Liver (tissue), 9 donors: ENCODE results near the gene TIRAP. TPM values are rescaled to one million over a fixed set of nuclear protein-coding genes. Genes with fewer than 3 reads are reported as not detected.

Experiments used
- DNase-seq: peaks from one replicate; pipeline ENCODE4 v3.0.0-alpha.2; 2017; ENCODE audit warnings: low spot score
- H3K27ac ChIP-seq, 2 donors: one replicate each; pipeline ENCODE4 v1.7.0; 2013; ENCODE audit warnings: inconsistent platforms in 2 of 2, low read length in 2 of 2, control low read depth in 1 of 2, low read depth in 1 of 2, mild to moderate bottlenecking in 1 of 2
- H3K27me3 ChIP-seq, 4 donors: one replicate each; pipeline versions ENCODE4 v1.6.1 to v1.7.0; 2013; ENCODE audit warnings: low read length in 3 of 4, inconsistent platforms in 1 of 4, mild to moderate bottlenecking in 1 of 4, moderate library complexity in 1 of 4; ENCODE audit not compliant: control insufficient read depth in 4 of 4, insufficient read depth in 4 of 4
- H3K36me3 ChIP-seq, 4 donors: one replicate each; pipeline versions ENCODE4 v1.6.1 to v1.7.0; 2013; ENCODE audit warnings: low read length in 3 of 4, mild to moderate bottlenecking in 3 of 4, low read depth in 1 of 4, moderate library complexity in 1 of 4; ENCODE audit not compliant: control insufficient read depth in 4 of 4, insufficient read depth in 3 of 4
- H3K4me1 ChIP-seq, 4 donors: one replicate each; pipeline versions ENCODE4 v1.6.1 to v1.7.0; 2013; ENCODE audit warnings: low read length in 3 of 4, mild to moderate bottlenecking in 3 of 4, moderate library complexity in 1 of 4; ENCODE audit not compliant: control insufficient read depth in 4 of 4, insufficient read depth in 4 of 4
- H3K4me3 ChIP-seq, 3 donors: one replicate each; pipeline versions ENCODE4 v1.6.1 to v1.7.0; 2013; ENCODE audit warnings: low read length in 3 of 3, control low read depth in 1 of 3, low read depth in 1 of 3, mild to moderate bottlenecking in 1 of 3
- H3K9ac ChIP-seq, 2 donors: one replicate each; pipeline ENCODE4 v1.7.0; 2013; ENCODE audit warnings: low read length in 2 of 2, mild to moderate bottlenecking in 2 of 2, moderate library complexity in 2 of 2, control low read depth in 1 of 2, low read depth in 1 of 2
- H3K9me3 ChIP-seq, 4 donors: one replicate each; pipeline versions ENCODE4 v1.6.1 to v1.7.0; 2013; ENCODE audit warnings: low read length in 3 of 4; ENCODE audit not compliant: control insufficient read depth in 4 of 4
- ATF3 ChIP-seq: IDR thresholded peaks from 2 replicates; pipeline ENCODE4 v1.6.1; 2016; ENCODE audit warnings: antibody characterized with exemption
- CTCF ChIP-seq: fragments of 150-350 bp; IDR thresholded peaks from 2 replicates; pipeline ENCODE4 v1.5.1; 2017; ENCODE audit warnings: improper control_type of control experiment, low read depth, low read length; ENCODE audit not compliant: missing input control
- EGR1 ChIP-seq, 2 donors: IDR thresholded peaks; 2 replicates each; pipeline ENCODE4 v1.6.1; 2016 to 2018; ENCODE audit warnings: antibody characterized with exemption in 2 of 2, low read depth in 2 of 2
- FOXA1 ChIP-seq: IDR thresholded peaks from 2 replicates; pipeline ENCODE4 v1.6.1; 2016; ENCODE audit warnings: antibody characterized with exemption
- FOXA2 ChIP-seq: IDR thresholded peaks from 2 replicates; pipeline ENCODE4 v1.6.1; 2016; ENCODE audit warnings: antibody characterized with exemption
- GABPA ChIP-seq, 2 donors: IDR thresholded peaks in 1 of 2; conservative IDR thresholded peaks in 1 of 2; 2 replicates each; pipeline ENCODE4 v1.6.1; 2016; ENCODE audit warnings: antibody characterized with exemption in 2 of 2, mild to moderate bottlenecking in 1 of 2, moderate library complexity in 1 of 2
- HNF4A ChIP-seq, 2 donors: conservative IDR thresholded peaks; 2 replicates each; pipeline ENCODE4 v1.6.1; 2016; ENCODE audit warnings: antibody characterized with exemption in 2 of 2, mild to moderate bottlenecking in 2 of 2
- HNF4G ChIP-seq: IDR thresholded peaks from 2 replicates; pipeline ENCODE4 v1.6.1; 2016; ENCODE audit warnings: antibody characterized with exemption
- JUND ChIP-seq, 2 donors: IDR thresholded peaks; 2 replicates each; pipeline ENCODE4 v1.6.1; 2016; ENCODE audit warnings: antibody characterized with exemption in 2 of 2
- MAX ChIP-seq: IDR thresholded peaks from 2 replicates; pipeline ENCODE4 v1.6.1; 2016; ENCODE audit warnings: antibody characterized with exemption
- NR2F2 ChIP-seq: IDR thresholded peaks from 2 replicates; pipeline ENCODE4 v1.6.1; 2016; ENCODE audit warnings: antibody characterized with exemption
- RAD21 ChIP-seq, 2 donors: IDR thresholded peaks; 2 replicates each; pipeline ENCODE4 v1.6.1; 2016; ENCODE audit warnings: antibody characterized with exemption in 2 of 2, mild to moderate bottlenecking in 2 of 2
- REST ChIP-seq: IDR thresholded peaks from 2 replicates; pipeline ENCODE4 v1.6.1; 2016; ENCODE audit warnings: antibody characterized with exemption, mild to moderate bottlenecking
- RXRA ChIP-seq, 2 donors: IDR thresholded peaks; 2 replicates each; pipeline ENCODE4 v1.6.1; 2017 to 2018; ENCODE audit warnings: antibody characterized with exemption in 2 of 2, mild to moderate bottlenecking in 1 of 2
- SP1 ChIP-seq: IDR thresholded peaks from 2 replicates; pipeline ENCODE4 v1.6.1; 2018; ENCODE audit warnings: antibody characterized with exemption, mild to moderate bottlenecking
- TAF1 ChIP-seq: conservative IDR thresholded peaks from 2 replicates; pipeline ENCODE4 v1.6.1; 2016; ENCODE audit warnings: antibody characterized with exemption, mild to moderate bottlenecking
- ZBTB33 ChIP-seq: IDR thresholded peaks from 2 replicates; pipeline ENCODE4 v1.6.1; 2016; ENCODE audit warnings: antibody characterized with exemption
- WGBS: extraction: QIAGEN DNeasy Blood & Tissue Kit; methylation state at CpG from one replicate; pipeline ENCODE4 v1.1.7; 2013; 5-methylcytosine and 5-hydroxymethylcytosine counted together
- polyA plus RNA-seq, 2 donors: library from polyadenylated mRNA; stranded (reverse) in 1 of 2; unstranded in 1 of 2; fragments of 200-250 nt in 1 of 2; fragments of >200 nt in 1 of 2; fragmentation: Nextera tagmentation in 1 of 2; extraction: Ambion mirVana in 1 of 2; gene quantifications; one replicate each; pipeline versions ENCODE4 v1.2.1 to v1.2.3, GENCODE V29; 2013 to 2015
- total RNA-seq, 2 donors: library from RNA; depleted of rRNA; stranded (reverse); fragments of >200 nt; gene quantifications; one replicate each; pipeline ENCODE4 v1.2.3, GENCODE V29; 2014
- donor health status: healthy.
- donor health status: healthy.
- donor health status: healthy.
- donor health status: healthy.
- donor health status: healthy.

Gene TIRAP
- total and polyA plus RNA-seq, 4 donors, result 3.9 to 9.5 (median 6.4) TPM

- no peaks in the 10 kb centered on the region for H3K9me3 ChIP-seq
- H3K4me3 ChIP-seq, result no peak overlapping the region
- no peaks in the 10 kb centered on the region for H3K27me3 ChIP-seq
- DNase-seq, result no peak
- no peak overlapping the region for H3K27ac ChIP-seq
- peaks cover 0 to 7% (median 2%) of the 10 kb centered on the region in 4 donors for H3K4me1 ChIP-seq
- TF ChIP-seq JUND (IDR thresholded peaks at IDR 0.05) (no peak), TAF1 (no peak), RXRA (IDR thresholded peaks at IDR 0.05) (no peak), SP1 (no peak), EGR1 (IDR thresholded peaks at IDR 0.05; ENCODE audit: low read depth in 2 of 2) (no peak), FOXA1 (no peak), MAX (no peak), CTCF (no peak), ATF3 (no peak), GABPA (IDR thresholded peaks at IDR 0.05 in 1 of 2, conservative IDR thresholded peaks at IDR 0.05 in 1 of 2) (no peak), ZBTB33 (no peak), HNF4G (no peak), HNF4A (conservative IDR thresholded peaks at IDR 0.05) (no peak), FOXA2 (no peak), NR2F2 (no peak)
- H3K36me3 ChIP-seq, result peaks cover 0 to 3% (median under 1%) of the 10 kb centered on the region in 4 donors
- H3K9ac ChIP-seq, result no peak overlapping the region
- WGBS, result 93% methylated on average over 5 of the region's 5 CpGs
These were observed 30.9 kb downstream of the TIRAP start for GRCh38 chr11:126313826-126314225.

GRCh38 chr11:126317432-126317755 is 34.5 kb downstream of the TIRAP start:
- 78% methylated on average over 1 of the region's 1 CpG for WGBS
- Histone ChIP-seq H3K9me3 (no peaks in the 10 kb centered on the region), H3K27me3 (no peaks in the 10 kb centered on the region), H3K36me3 (no peaks in the 10 kb centered on the region), H3K4me3 (no peak overlapping the region), H3K9ac (no peak overlapping the region), H3K4me1 (peaks cover 0 to 5% (median 0%) of the 10 kb centered on the region in 4 donors), H3K27ac (peak overlapping the region; percentile 56 to 61)
- TF ChIP-seq RXRA (IDR thresholded peaks at IDR 0.05) (no peak), HNF4A (conservative IDR thresholded peaks at IDR 0.05) (no peak), REST (no peak), ZBTB33 (no peak), ATF3 (no peak), JUND (IDR thresholded peaks at IDR 0.05) (no peak), FOXA2 (no peak), RAD21 (IDR thresholded peaks at IDR 0.05) (no peak), GABPA (IDR thresholded peaks at IDR 0.05 in 1 of 2, conservative IDR thresholded peaks at IDR 0.05 in 1 of 2) (no peak), CTCF (no peak)
- no peak for DNase-seq
